ENCODE results near the gene BCAS3.

Gene BCAS3

DNA sequence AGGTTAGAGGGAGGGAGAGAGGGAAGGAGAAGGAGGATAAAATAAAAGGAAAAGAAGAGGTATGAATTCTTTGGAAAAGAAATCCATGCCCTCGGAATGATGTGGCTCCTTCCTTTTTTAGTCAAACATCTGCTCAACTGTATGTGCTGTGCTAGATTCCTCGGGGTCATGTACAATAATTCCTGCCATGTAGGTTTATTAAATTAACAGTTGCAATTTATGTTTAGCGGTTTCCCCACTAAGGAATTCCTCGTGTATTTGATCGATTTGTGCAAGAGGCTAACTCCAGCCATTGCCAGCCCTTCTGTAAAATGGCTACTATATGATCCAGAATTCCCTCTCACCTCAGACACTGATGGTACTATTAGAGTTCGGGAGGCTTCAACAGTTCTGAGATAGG, 639.0 kb downstream of the BCAS3 start:
- DNase-seq (ENCODE audit: low read depth in 3 of 3) = no peak

DNA sequence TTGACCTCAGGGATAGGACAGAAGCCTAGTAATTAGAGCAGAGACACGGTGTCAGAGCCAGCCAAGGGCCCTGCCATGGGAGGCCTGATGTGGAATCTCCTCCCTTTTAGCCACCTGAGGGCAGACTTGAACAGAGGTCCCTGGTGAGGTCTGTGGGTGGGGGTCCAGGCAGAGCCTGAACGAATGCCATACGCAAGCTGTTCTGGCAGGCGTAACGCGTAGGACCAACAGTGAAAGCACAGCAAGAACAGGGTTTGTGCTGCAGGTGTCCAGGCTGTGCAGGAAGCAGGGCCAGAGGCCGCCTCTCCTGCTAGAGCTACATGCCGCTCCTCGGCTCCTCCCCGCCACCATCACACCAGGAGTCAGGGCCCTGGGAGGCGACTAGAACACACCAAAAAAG, 640.1 kb downstream of the BCAS3 start:
- DNase-seq (ENCODE audit: low read depth in 3 of 3) = no peak

DNA sequence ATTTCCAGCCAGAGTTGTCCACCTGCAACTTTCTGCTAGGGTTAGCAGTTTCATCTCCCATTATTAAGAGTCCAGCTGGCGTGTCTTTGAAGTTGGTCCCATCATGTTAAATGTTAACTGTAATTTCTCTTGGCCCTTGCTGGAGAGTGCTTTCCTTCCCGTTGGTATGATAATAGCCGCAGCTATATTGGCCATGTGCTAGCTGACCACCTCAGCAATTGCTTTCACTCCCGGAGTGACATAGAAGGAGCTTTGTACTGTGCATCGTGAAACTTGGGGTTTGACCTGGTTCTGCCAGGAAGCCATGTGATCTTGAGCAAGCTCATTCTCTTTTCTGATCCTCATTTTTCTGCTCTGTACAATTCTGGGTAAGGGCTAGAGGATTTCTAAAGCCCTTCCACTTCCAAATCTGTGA, 641.0 kb downstream of the BCAS3 start:
- no peak for DNase-seq (ENCODE audit: low read depth in 3 of 3)

DNA sequence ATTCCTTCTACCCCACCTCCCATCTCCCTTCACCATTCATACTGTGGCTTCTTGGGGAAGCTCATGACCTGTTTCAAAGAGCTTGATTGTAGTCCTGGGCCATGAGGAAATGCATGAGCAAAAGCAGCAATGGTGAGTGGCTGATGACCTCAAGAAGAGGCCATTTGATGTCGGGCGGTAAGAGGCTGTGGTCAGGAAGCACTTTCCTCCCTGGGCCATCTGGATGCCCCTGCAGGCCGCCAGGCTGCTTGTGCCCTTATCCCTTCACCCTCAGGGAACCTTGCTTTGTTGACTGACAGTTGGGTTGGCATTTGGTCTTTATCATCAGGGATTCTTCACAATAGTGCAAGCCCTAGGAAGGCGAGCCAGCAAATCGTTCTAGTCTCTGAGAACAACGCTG, 643.7 kb downstream of the BCAS3 start:
- no peak for DNase-seq (ENCODE audit: low read depth in 3 of 3)

DNA sequence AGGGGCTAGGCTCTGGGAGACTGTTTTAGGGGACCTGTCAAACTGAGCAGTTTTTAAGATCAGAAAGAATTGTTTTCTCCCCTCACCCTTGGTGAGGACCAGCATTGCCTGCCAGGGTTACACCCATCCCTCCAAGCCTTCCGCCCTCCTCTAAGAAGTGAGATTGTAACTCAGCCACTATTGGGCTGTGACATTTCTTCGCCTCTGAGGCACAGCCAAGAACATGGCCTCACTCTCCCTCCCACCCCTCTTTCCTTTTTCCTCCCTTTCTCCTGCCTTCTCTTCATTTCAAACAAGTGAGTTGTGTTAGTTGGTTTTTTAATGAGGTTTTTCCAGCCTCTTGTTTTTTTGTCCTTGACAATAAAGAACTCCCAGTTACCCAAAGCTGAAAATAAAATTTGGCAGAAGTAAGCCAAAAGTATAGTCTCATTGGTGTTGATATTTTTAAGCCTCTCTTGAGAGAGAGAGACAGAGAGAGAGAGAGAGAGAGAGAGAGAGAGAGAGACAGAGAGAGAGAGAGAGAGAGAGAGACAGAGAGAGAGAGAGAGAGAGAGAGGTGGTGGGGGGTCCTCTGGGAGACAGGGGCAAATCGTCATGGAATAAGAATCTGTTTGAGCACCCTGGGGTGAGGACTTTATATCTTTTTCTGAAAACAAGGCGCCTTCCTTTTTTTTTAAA, 644.8 kb downstream of the BCAS3 start:
- no peak for DNase-seq (ENCODE audit: low read depth in 3 of 3)

DNA sequence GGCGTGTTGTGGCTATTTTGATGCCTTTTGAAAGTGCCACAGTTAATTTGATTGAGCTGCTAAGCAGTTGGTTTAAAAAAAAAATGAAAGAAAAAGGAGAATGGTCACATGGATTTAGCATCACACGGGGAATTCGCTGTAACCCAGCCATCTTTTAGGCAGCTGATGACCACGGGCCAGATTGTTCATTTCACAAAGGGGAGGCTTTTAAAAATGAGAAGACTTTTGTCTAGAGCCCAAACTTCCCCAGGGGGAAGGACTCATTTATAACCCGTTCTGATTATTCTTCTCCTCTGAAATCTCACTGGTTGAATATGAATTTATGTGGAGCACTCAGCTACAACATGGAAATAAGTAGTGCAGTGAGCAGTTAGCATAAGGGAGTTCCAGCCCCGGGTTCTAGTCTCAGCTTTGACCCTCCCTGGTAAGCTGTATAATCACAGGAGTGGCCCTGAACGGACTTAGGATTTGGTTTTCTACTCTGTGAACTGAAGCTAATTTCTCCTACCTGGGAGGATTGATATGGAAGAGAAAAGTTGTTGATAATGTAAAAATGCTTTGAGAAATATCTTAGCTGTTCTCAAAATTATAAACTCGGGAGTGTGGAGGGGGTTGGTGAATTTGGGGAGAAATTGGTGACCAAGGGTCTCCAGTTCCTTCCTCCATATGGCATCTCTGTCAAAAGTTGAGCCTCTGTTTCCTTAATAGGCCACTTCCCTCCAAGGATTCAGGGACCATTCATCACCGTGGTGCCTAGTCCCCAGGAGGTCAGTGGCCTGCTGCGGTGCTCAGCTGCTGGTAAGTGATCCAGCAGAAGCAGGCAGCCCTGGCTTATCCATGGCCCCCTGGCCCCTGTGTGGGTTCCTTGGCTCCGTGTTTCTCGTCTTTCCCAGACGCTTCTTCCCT, 645.6 kb downstream of the BCAS3 start:
- DNase-seq (ENCODE audit: low read depth in 3 of 3) = no peak

DNA sequence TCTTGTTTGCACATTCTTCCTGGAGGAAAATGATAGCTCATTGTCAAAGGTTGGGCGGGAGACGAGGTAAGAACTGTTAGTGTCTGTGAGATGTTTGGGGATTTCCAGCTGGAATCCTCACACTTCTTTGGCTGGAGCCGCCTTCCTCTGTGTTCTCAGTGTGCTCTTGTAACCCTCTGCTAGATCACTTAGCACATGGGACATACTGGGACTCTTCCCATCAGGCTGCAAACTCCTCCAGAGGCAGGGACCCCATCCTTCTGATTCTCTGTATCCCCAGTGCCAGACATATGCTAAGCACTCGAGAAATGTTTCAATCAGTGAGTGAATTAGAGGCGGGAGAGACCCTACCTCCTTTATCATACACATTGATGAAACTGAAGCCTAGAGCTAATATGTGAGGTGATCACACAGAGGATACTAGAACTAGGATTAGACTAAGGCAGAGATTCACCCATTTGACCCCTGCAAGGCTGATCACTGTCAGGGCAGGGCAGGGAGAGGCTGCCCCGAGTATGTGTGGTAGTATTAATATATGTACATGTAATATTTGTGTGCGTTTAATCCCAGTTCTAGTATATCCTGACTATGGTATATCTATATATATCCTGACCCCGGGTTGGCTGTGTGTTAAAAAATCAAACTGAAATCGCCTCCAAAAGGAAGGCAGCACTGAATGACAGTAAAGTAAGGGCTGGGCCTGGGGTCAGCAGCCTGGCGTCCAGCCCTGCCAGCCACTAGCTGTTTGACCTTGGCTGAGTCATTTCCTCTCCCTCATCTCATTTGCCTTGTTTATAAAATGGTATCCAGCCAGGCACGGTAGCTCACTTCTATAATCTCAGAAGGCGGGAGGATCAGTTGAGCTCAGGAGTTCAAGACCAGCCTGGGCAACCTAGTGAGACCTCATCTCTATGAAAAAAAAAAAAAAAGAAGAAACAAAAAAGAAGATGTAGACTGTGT, 646.5 kb downstream of the BCAS3 start:
- DNase-seq (ENCODE audit: low read depth in 3 of 3) = no peak

DNA sequence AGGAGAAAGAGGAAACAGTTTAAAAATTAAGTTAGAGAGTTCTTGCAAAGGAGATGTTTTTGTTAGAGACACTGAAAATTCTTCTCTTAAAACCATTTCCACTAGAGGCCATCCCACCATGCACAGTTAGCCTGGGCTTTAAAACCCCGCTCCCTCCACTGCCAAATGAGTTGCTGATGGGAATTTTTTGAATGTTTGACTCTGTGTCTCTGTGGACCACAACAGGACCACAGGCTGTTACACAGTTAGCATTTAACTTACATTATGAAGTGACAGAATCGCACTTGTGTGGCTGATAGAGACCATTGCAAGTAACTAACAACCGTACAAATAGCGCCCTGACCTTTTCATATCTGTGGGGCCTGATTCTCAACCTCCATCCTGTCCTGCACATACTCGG, 647.3 kb downstream of the BCAS3 start:
- no peak for DNase-seq (ENCODE audit: low read depth in 3 of 3)

DNA sequence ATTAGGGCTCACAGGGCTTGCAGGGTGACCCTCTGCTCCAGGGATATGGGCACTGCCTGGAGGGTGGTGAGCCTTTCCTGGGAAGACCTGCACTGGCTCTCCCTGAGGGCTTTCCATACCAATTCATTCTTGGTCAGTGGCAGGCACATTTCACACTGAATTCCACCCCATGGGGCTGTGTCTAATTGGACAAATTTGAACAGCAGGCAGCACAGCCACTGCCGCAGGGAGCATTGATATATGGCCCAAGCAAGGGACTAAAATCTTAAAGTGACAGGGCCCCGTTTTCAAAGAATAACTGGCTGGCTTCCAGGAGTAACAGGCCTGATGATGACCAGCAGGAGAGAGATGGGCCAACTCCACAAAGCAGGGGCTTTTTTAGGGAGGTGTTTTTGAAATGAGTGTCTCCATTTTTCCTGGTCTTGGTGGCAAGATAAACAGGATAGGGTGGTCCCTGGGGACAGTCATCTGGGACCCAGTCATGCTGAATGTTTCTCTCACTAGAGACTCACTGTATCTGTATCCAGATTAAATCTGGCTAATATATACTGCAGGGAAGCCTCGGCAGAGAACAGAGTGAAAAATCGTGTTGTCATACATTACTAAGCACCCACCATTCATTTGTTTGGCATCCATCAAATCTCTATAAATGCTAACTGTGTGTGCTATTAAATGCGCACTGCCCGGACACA, 647.9 kb downstream of the BCAS3 start:
- DNase-seq (ENCODE audit: low read depth in 3 of 3) = no peak

DNA sequence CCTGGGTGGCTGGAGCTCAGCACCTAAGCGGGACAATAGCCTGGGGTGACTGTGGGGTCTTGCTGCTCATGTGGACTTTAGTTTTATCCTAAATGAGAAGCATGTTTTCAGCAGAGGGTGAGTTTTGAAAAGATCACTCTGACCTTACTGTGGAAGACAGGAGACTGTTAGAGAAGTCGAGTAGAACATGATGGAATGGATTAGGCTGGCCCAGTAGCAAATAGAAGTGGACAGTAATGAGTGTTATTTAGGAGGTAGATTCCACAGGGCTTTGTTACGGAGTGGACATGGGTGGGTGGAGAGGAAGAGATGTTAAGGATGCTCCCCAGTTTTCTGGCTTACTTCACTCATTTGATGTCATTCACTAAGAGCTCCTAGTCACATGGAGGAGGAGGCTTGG, 648.7 kb downstream of the BCAS3 start:
- no peak for DNase-seq (ENCODE audit: low read depth in 3 of 3)

DNA sequence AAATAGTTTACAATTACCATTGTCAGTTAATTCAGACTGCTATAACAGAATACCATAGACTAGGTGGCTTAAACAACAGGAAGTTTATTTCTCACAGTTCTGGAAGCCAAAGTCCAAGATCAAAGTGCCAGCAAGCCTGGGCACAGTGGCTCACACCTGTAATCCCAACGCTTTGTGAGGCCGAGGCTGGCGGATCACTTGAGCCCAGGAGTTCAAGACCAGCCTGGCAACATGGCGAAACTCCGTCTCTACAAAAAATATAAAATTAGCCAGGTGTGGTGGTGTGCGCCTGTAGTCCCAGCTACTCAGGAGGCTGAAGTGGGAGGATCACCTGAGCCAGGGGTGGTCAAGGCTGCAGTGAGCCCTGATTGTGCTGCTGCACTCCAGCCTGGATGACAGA, 650.7 kb downstream of the BCAS3 start:
- DNase-seq (ENCODE audit: low read depth in 3 of 3) = no peak

DNA sequence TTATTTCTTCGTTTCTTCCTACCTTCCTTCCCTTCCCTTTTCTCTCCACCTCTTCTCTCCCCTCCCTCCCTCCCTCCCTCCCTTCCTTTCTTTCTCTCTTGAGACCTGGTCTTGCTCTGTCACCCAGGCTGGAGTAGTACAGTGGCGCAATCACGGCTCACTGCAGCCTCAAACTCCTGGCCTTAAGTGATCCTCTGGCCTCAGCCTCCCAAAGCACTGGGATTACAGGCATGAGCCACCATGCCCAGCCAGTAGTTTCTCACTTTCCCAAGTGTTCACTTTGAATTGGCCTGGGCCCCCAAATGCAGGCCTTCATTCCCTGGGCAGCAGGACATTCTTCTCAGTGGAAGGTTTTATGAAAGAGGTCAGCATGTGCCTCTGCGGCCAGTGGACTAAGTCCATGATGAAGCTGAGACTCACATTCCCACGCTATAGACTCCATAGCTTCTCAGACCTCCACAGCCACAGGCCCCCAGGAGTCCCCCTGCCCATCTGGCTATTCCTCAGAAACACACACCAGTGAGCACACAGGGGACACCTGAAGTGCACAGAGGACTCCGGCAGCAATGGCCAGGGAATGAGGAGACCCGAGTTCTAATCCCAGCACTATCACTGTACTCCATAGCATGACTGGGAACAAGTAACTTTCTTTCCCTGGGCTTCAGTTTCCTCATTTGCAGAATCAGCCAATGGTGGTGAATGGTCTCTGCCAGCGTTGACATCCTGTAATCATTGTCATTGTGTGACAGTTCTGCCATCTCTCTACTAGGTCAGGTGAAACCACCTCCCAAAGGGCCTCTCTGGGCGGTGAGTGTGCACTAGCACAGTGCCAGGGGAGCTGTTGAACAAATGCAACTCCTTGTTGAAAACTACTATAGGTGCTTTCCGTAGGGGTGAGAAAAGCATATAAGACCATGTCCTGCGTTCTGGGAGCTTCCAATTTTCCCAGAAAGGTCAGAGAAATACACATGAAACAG, 652.8 kb downstream of the BCAS3 start:
- no peak for DNase-seq (ENCODE audit: low read depth in 3 of 3)

DNA sequence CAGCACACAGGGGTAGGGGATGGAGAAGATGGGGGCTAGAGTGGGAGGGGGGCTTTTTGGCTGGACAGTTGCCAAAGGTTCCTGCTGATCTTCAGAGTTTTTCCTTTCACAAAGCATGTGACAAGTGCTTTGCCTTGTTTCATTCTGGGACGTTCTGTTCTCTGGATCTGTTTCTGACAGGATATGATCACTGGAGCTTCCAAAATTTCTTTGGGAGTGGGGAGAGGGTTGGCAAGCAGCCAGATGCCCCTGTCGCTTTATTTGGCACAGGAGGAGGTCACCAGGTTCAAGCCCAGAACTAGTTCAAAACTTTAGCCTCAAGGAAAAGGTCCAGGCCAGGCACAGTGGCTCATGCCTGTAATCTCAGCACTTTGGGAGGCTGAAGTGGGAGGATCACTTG, 653.5 kb downstream of the BCAS3 start:
- DNase-seq (ENCODE audit: low read depth in 3 of 3) = no peak

DNA sequence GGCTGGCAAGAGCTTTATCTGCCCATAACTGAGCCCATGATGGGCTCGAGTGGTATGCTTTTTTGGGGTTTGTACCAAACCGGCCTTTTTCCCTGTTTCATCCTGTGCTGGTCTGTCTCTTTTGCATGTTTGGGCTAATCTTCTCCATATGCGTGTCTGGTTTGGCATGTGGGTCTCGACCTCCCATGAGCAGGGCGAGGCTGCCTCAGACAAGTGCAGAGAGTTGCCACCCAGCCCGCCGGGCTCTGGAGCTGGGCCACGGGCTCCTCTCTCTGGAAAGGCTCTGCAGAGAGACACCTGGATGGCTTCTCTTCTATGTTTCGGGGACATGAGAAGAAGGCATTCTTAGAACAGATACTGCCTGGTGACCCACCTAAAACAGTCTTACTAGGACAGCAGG, 654.2 kb downstream of the BCAS3 start:
- no peak for DNase-seq (ENCODE audit: low read depth in 3 of 3)

DNA sequence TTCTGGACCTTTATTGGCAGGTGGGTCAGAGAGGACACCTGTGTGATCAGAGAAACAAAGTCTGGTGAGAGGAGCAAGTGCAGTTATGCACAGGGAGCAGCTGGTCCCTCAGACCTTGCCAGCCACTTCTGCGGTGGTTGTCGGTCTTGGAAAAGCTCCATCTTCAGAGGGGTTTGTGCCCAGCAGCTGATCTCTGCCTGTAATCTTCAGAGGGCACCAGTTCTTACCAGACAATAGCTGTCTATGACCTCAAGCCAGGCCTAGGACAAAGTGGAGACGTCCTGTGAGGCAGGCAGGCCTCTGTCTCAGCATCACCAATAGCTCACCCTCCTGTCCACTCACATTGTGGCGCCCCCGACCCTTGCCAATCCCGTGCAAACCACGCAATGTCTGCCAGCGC, 655.5 kb downstream of the BCAS3 start:
- DNase-seq (ENCODE audit: low read depth in 3 of 3) = no peak

DNA sequence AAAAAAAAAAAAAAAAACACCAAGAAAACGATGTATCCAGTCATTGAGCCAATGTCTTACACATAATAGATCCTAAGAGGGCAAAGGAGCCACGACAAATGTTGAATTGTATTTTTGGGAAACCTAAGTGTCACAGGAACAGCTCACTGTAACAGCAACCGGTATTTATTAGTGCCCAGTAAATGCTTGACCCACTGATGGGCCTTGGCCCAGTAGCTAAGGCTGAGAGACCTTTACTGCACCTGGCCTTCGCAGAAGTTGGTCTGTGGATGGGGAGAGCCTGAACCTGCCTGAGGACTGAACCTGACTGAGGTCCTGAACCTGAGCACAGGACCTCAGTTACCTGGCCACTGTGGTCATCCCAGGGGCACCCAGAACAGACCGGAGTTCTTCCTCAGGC, 657.0 kb downstream of the BCAS3 start:
- DNase-seq (ENCODE audit: low read depth in 3 of 3) = no peak

DNA sequence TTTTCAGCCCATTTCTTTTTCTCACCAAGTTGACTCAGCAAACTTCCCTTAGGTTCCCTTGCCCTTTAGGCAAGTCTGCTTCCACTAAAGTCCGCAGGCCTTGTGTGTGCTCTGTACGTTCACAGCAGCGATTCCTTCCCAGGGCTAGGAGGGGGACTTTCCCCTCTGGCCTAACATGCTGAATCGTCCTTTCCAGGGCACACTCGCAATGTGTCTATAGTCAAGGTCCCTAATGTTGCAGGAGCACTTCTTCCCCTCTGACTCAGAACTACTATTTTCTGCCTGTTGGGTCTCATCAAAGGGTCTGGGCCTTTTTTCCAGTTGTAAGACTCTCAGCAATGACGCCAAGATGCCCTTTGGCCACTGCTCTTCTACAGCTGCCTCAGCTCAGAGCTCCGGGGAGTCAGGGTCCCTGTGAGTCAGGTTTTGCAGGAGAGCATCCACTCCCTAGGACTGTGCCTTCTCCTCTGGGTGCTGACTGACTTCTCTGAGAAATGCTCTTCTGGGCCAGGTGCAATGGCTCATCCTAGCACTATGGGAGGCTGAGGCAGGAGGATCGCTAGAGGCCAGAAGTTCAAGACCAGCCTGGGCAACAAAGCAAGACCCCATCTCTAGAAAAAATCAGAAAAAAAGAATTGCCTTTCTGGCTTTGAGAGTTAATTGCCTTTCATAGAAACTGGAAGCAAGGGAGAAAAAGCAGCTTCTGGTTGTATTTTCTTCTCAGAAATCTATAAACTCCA, 657.6 kb downstream of the BCAS3 start:
- no peak for DNase-seq (ENCODE audit: low read depth in 3 of 3)

DNA sequence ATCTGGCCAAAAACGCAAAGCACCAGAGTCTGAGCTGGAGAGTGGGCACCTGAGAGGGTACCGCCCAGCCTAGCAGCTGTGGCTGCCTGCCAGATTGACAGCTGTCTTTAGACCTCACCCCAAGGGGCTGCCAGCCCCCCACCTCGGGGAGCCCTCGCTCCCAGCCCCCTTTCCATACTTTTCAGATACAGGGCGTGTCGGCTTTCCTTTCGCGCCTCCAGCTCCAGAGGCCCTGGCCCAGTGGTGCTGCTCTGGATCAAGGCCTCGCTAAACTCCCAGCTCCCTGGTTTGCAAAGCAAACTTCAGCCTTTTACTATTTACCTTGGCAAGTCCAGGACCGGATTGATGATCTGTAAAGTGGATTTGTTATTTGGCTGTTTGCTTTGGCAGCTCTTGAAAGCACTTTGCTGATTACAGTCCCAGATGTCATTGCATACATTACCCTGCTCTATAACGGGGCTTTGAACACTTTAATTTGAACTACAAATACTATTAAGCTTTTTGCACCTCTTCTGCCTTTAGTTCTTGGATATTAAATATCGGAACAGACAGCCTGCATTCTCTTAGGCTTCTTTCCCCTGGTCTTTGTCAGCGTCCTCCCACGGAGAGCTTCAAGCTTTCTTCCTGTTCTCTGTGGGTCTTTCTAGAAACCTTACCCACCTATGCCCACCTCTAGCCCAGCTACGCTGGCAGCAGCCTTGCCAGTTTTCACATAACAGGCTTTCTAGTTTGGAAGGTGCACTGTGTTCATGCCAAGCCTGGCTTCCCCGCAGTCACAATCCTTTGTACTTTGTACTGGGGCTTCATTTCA, 658.4 kb downstream of the BCAS3 start:
- no peak for DNase-seq (ENCODE audit: low read depth in 3 of 3)

DNA sequence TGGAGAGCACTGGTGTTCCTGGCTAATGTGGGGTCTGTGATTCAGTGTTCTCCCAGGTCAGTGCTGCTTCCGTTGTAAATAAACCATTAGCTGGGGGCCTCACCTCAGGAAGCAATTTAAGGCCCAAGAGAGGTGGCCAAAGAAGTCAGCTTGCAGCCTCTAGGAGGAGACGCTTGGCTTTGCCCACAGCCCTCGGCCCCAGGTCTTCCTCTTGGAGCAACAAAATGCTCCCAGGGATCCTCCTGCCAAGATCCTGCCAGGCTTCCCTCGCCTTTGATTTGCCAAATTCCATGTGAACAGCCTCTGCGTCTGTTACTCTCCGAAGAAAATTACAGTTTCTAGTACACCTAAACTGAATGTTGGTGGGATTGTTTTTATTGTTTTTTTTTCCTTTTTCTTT, 659.6 kb downstream of the BCAS3 start:
- DNase-seq (ENCODE audit: low read depth in 3 of 3) = no peak

Measured in stimulated activated CD4-positive, alpha-beta T cell treated with anti-CD3 and anti-CD28 coated beads, TNF-alpha, amount 100 ng/mL, for 4 hours (primary cell).